HG02943 (cell line): ENCODE results near the gene NUDT4.
"Not testable (repeated sequence)": the region's sequence is repeated elsewhere in the genome, so short reads cannot be mapped to it uniquely, and the experiment has no call there.

Experiments
- ATAC-seq: cut with Tn5 transposase; IDR thresholded peaks from one replicate; pipeline ENCODE4 v1.9.1; 2021; ENCODE audit warnings: mild to moderate bottlenecking, low read depth, moderate library complexity; ENCODE audit not compliant: unreplicated experiment

The NUDT4 gene

DNA sequence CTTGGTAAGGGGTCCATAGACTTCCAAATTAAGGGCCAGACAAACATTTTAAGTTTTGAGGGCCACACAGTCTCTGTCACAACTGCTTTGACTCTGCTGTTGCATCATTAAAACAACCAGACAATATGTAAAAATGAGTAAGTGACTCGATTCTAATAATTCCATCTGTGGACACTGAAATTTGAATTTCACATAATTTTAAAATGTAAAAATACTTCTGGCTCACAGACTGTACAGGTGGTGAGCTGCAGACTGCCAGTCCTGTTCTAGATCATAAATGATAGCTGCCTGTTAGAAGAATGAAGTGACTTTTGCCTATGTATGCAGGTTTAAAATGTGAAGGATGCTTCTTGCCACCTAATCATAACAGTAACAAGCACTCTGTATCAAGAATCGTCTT lies 15.7 kb downstream of the NUDT4 start:
- ATAC-seq = no peak

DNA sequence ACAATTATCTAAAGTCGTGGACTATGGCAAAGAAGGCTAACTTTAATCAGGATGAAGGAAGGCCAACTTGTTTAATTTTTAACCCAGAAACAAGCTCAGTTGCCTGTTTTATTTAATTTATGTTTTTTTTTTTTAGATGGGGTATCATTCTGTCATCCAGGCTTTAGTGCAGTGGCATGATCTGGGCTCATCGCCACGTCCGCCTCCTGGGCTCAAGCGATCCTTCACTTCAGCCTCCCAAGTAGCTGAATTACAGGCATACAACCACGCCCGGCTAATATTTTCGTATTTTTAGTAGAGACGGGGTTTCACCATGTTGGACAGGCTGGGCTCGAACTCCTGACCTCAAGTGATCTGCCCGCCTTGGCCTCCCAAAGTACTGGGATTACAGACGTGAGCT lies 19.7 kb downstream of the NUDT4 start:
- no peak for ATAC-seq

DNA sequence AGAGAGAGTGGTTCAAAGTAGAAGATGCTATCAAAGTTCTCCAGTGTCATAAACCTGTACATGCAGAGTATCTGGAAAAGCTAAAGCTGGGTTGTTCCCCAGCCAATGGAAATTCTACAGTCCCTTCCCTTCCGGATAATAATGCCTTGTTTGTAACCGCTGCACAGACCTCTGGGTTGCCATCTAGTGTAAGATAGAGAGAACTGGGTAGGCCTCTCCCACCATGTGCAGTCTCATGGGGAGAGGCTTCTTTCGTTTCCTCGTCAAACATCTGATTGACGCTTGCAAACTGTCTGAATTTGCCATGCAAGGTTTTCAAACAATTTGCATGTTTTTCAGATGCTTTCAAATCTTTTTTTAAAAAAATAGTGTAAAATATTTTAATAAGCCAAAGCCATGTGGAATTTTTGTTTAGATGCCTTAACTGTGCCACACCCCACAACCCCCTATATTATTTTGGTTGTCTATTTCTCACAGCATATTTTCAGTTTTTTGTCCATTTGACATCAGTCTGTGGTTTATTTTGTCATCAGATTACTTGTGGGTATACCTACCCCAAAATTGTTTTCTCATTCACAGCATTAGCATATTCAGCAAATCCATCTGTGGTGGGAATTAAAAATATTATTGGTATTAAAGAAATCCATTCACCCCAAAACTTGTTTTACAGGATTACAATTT lies 21.6 kb downstream of the NUDT4 start:
- ATAC-seq = peak; percentile 73

DNA sequence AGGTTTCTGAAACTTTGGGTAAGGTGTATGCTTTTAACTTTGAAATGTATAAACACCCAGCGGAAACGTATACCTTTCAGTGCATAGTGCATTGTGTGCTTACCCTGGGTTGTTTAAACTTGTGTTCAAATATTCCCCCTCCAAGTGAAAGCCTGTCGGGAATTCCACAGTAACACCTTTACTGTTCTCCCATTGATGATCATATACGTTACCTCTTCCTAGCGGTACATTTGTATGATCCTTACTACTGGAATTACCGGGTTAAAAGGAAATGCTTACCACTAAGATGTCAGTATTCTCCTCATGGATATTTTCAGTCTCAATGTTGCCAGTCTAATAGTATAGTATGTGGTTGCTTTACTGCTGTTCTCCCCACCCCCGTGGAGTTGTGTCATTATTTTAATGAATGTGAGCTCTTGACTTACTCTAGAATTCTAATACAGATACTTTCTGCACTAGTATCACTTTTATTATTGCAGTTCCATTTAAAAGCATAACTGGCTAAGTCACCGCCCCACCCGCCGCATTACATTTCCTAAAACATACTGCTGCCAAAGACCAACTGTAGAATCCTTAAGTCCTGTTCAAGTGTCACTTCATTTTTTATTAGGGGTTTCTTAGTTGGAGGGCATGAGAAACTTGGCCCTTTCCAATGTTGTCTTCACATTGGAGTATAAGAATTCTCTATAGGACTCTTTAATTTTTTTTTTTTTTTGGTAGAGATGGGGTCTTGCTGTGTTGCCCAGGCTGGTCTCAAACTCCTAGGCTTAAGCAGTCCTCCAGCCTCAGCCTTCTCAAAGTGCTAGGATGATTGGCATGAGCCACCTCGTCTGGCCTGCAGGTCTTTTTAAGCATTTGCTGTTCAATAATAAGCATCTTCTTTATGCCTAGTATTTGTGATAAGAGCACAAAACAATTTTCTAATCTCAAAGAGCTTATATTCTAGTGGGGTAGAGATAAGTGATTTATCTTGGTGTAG lies 24.9 kb downstream of the NUDT4 start:
- ATAC-seq = no peak

DNA sequence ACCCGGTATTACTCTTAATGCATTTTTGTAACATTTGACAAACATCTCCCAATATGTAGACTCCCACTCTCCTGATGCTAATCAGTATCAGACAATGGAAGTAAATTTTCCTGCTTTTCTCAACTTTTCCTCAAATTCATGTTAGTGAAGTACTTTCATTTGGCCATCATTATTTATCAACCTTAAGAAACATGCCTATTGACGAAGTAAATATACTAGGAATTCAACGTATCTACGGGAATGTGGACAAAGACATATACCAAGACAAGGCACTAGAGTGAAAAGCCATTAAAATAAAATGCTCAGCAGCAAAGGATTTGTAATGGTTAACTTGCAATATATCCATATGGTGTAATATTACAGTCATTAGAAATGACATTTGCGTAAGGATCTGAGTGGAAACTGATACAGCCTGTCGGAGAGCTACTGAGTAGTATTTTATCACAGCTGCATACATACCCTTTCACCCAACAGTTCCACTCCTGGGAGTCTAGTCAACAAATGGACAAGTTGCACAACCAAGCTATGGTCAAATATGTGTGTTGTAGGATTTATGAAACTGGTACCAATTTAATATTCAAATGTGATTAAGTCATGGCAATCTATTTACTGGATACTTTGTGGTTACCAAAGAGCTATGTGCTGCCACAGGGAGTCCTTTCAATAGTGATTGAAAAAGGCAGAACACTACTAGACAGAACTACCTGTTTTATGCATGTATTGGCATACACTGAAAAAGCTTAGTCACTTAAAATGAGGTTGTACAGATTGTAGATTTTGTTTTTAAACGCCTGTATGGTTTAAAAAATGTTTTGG lies 26.5 kb downstream of the NUDT4 start:
- no peak for ATAC-seq

DNA sequence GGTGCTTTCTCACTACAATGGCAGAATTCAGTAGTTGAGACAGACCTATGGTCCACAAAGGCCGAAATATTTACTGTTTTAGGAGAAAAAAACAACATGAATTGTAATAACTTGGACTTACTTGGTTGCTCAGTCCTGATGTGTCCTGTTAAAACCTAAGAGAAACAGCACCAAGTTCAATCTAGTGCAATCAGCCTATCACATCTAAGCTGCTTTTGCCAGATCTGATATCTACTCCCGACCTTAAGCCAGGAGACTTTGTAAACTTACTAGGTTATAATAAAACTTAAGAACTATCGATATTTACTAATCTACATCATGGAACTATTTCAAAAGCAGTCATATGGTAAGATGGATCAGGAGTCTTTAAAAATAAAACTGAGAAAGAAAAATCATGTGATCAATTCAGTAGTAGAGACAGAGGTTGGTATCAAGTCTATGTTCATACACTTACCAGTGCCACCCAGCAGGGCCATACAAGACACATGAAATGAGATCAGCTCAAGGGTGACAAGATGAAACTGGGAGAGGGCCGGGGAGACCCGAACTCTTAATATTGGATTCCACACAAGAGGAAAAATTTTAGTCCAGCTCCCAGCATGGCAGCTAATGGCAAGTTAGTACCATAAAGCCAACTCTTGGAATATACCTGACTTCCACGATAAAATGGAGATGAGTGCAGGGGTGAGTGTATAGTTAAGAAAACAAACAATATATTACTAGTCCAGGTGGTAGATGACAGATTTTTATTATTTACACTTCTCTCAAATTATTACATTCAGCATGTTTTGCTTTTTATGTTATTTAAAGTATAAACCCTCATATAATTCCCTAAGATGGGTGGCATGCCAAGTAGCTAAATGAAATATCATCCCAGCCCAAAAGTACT lies 27.5 kb downstream of the NUDT4 start:
- ATAC-seq = no peak

DNA sequence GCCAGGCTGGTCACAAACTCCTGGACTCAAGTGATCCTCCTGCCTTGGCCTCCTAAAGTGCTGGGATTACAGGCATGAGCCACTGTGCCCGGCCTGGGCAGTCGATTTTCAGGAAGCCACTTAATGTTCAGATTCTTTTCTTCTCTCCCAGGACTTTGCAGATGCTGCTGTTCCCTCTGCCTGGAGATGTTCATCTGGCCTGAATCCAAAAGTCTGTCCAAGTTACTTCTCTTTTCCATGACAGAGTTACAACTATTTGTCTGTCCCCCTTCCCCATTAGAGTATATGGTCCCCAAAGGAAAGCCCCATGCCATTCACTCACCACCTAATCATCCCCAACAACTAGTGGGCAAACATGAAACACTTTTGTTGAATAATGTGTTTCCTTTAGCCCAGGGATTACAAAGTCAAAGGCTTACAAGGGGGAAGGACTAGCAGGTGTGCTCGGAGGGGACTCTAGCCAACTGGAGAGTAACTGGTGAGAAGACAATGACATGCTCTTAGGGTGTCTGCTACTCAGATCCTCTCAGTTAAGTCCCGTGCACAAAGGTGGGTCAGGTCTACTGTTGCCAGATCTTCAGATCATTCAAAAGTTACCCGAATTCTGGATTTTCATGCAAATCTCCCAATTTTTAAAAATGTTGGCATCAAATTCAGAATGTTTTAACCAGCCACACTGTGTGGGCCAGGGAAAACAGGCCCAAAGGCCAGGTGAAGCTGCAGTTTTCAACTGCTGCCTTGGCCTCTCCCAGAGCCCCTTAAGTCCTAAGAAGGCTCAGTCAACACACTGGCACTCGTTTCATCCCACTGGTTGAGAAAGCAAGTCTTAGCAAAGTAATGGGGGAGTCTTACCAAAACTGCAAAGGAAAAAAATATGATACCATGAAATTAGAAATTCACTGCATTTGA lies 29.6 kb downstream of the NUDT4 start:
- ATAC-seq = no peak

DNA sequence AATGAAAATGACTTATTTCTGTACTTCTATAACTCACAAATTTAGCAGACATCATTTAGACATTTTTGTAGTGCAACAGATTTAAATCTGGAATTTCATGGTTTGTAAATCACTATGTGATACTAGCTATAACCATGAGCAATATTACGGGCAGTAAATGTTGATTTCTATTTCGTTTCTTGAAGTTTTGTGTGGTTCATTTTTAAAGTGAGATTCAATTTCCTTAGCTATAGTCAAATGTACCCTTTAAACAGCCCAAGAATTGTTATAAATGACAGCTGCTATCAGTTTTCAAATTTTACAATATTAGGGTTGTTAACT lies 30.2 kb downstream of the NUDT4 start:
- ATAC-seq = no peak

DNA sequence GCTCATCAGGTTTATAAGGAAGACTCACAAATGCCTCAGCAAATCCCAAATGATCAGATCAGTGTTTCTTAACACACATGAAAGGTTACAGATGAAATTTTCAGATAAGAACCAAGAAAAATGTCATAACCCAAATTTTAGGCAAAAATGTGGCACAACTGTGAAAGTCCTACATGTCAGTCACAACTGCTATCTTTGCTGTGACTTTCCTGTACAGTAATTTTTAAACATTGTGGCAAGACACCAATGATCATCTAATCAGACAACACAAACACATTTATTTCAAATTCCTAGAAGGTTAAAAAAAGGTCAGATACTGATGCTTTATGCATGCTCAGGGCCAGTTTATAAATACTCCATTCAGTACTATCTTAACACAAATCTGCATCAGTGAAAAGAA lies 31.1 kb downstream of the NUDT4 start:
- no peak for ATAC-seq

DNA sequence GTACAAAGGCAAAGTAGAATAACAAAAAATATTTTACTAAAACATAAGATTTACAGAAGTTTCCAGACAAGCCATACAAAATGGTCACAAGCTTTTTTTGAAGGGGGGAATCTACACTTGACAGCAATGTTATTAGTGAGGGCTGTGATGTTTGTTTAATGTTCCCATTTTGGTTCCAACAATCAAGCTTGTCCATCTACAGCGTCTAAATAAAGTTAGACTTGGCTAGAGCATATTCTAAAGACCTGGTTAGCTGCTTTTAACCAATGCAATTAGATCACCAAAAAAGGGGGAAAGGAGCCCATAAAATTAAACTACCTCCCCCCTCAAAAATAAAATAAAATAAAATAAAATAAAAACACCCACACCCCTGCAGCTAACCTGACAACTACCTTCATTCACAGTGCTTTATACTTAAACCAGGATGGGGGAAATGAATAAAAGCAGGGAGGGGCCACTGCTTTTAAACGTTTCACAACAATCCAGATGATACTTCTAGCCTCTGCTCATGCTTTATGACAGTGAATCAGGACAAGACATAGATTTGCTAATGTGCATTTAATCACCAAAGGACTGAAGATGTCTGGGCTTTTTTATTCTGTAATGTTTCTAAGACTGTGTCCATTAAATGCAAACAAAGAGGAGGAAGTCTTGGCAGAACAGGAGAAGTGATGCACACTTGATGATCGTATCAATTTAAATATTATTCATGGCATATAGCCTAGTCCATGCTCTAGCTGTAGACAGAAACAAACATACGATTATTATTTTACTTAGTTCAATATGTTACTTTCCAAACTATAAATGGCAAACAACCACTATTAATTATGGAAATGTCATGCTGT lies 31.8 kb downstream of the NUDT4 start:
- ATAC-seq = not testable (repeated sequence)

DNA sequence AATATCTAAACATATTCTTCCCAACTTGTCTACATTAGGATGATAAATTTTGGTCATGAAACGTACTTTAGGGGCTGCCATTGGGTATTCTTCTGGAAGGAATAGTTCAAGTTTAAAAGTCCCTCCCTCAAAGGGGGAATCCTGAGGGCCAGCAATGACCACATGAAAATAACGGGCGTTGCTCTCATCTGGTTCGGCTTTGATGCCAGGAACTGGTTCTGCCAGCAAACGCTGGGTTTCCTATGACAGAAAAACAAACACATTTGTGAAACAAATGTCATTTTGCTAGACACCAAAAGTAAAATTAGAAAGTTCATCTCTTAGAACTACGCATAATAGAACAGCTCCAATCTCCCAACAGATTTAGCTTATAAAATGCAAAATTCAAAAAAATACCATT lies 33.3 kb downstream of the NUDT4 start:
- ATAC-seq = not testable (repeated sequence)

DNA sequence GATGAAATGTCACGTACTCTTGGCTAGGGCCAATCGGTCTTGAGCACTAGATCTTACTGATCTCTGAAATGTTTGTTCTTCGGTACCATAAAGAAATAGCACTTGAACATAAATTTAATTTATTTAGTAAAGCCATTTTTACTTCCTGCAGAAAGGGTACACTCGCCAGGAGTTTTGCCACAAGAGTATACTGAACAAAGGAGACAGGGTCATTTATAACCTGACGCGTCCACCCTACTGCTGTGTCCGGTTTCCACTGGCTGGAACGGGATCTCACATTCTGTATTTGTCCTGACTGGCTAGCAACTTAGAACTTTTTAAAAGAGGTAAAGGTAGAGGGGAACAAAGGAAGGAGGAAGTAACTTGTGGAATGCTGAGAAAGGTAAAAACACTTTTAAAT lies 34.7 kb downstream of the NUDT4 start:
- not testable (repeated sequence) for ATAC-seq

DNA sequence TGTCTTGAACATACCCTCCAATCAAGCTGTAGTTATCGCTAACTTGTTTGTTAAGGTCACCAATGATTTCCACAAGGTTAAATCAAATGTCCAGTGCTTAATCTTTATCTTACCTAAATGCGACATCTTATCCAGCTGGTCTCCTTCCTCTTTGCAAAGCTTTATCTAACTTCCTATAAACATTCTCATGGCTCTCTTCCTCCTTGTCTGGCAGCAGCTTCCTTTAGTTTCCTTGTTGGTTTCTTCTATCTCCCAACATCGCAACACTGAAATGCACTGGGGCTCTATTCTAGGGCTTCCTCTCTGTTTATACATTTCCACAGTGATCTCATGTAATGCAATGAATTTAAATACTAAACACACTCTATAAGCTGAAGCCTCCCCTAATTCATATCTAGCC lies 35.3 kb downstream of the NUDT4 start:
- no peak for ATAC-seq

DNA sequence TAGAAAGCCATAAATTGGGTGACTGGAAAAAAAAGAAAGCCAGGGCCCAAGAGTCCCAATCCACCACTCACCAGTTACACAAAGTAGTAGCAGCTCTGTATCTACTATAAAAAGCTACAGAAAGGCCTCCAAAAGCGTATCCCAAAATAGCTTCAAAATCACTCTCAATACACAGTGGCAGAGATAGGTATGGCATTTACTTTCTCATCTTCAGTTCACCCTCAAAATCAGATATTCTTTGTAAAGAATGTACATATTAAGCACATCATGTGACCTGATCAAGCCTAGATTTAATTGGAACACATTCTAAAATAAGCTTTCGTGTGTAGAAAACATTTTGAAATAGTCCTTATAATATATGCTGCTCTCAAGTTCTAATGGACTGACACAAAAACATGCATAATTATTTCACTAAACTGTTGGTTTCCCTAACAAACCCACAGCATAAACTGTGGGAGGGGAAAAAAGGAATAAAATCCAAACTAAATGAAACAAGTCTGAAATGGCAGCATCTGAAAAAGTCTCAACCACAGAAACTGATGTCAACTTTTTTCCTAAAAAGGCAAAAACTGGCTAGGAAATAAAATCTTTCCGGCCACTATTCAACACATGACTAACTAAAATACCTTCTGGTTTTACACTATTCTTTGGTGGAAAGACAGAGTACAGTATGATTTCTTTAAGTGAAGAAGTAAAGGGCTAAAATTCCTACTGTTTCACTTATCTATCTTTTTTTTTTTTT lies 38.2 kb downstream of the NUDT4 start:
- no peak for ATAC-seq

DNA sequence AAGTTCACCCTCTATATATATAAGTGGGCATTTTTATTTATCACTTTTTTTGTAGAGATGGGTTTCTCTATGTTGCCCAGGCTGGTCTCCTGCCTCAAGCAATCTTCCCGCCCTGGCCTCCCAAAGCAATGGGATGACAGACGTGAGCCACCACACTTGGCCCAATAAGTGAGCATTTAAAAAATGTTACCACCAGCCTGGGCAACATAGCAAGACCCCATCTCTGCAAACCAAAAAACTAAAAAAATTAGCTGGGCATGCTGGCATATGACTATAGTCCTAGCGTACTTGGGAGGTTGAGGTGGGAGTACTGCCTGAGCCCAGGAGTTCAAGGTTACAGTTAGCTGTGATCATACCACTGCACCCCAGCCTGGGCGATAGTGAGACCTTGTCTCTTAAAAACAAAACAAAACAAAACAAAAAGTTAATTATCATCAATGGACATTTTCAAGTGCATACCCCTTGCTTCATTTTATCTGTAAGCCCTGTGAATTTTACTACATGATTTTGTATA lies 40.3 kb downstream of the NUDT4 start:
- no peak for ATAC-seq

DNA sequence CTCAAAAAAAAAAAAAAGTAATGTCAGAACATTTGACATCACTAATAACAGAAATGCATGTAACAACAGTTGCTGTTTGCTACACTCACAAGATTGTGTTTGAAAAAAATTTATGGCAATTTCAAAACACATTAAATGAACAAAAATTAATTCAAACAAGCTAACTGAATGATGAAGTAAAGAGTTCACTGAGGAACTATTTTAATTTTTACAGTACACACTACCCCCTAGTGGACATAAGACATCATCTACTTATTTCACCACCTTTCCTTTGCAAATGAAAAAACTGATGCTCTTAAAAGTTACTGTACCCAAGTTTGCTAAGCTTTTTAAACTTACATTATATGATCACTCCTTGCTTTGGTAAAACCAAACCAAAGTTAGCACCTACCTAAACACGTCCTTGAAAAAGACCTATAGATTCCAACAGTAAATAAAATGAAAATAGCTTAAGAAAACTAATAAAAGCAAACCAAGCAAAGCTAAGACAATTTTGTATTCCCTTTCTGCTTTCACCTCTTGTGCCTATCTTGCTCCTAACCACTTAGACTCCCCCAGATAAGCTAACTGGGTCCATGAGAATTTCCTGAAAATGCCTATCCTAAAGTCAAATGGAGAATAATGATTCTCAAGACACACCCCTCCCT lies 41.8 kb downstream of the NUDT4 start:
- ATAC-seq = no peak

DNA sequence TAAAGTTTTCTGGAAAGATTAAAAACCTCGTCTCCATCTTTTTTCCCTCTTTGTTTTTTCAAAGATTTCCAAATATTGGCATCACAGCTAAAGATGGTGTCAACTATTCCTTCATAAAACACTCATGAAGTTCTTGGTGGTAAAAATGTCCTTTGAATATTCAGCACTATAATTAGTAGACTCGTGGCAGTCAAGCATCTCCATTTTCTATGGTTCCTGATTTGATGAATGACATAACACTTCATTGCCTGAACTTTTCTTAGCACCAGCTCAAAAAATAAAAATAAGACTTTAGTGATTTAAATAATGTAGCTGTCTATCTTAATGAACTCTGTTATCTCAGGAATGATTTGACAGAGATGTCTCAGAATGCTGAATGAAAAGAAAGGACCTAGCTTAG lies 44.3 kb downstream of the NUDT4 start:
- ATAC-seq = no peak
